Measurements from ENCODE around the gene ATOX1.

DNA sequence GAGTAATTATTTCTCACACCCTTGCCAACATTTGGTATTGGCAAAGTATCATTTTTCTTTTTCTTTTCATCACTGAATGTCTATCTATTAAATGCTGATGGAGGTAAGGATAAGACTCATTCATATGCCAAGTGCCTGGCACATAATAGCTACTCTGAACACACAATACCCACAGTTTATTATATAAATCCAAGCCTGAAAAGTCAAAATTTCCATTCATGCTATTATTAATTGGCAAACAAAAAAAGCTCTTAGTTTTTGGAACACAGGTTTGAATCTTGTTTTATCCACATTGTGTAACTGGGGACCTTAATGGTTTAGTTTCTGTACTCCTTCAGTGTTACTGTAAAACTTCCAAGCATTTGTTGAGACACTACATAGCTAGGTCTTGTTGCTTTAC lies 6.4 kb upstream of the ATOX1 start:
- TF ChIP-seq POLR2AphosphoS5 (IDR thresholded peaks at IDR 0.05; ENCODE audit: low read depth, low read length): no peak
- TF ChIP-seq TAF1 (IDR thresholded peaks at IDR 0.05; ENCODE audit: borderline replicate concordance, insufficient read depth, low read length): no peak
- TF ChIP-seq, protein P1, sequence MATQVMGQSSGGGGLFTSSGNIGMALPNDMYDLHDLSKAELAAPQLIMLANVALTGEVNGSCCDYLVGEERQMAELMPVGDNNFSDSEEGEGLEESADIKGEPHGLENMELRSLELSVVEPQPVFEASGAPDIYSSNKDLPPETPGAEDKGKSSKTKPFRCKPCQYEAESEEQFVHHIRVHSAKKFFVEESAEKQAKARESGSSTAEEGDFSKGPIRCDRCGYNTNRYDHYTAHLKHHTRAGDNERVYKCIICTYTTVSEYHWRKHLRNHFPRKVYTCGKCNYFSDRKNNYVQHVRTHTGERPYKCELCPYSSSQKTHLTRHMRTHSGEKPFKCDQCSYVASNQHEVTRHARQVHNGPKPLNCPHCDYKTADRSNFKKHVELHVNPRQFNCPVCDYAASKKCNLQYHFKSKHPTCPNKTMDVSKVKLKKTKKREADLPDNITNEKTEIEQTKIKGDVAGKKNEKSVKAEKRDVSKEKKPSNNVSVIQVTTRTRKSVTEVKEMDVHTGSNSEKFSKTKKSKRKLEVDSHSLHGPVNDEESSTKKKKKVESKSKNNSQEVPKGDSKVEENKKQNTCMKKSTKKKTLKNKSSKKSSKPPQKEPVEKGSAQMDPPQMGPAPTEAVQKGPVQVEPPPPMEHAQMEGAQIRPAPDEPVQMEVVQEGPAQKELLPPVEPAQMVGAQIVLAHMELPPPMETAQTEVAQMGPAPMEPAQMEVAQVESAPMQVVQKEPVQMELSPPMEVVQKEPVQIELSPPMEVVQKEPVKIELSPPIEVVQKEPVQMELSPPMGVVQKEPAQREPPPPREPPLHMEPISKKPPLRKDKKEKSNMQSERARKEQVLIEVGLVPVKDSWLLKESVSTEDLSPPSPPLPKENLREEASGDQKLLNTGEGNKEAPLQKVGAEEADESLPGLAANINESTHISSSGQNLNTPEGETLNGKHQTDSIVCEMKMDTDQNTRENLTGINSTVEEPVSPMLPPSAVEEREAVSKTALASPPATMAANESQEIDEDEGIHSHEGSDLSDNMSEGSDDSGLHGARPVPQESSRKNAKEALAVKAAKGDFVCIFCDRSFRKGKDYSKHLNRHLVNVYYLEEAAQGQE (IDR thresholded peaks at IDR 0.05; ENCODE audit: insufficient read depth in 1 of 2, low read depth in 2 of 2, low read length in 2 of 2): no peak

All from PFSK-1 (cell line).